ENCODE results near the gene CCRL2. TPM values are rescaled to one million over a fixed set of nuclear protein-coding genes. Genes with fewer than 3 reads are reported as not detected.
A peak's percentile ranks its signal among the peaks of the same experiment; 100 is the strongest.

CCRL2 gene
- total RNA-seq, 8 experiments from 2014 or later: 0.13 to 0.77 (median 0.50) TPM; not detected in 3

GRCh38 chr3:46410669-46411068 lies 3.6 kb downstream of the CCRL2 start:
- no peak overlapping the region for H3K4me3 ChIP-seq
- 42 to 93% (median 88%) methylated on average over 1 to 2 of the region's 2 CpGs; no CpG with 5 or more reads in 6 of the 10 experiments for WGBS, 10 experiments
- no peaks in the 10 kb centered on the region for H3K4me1 ChIP-seq (replicated peaks in 1 of 2)
- in situ Hi-C loops (cut with MboI; ENCODE audit: low pct_unique_long_range_greater_than_20kb in 2 of 9, low sequenced_read_pairs in 9 of 9, unreplicated experiment in 9 of 9): no loop called here
- H3K27ac ChIP-seq: no peak overlapping the region
- peak in 1 of 8 experiments; percentile 12 for ATAC-seq (replicated peaks in 6 of 8)

DNA sequence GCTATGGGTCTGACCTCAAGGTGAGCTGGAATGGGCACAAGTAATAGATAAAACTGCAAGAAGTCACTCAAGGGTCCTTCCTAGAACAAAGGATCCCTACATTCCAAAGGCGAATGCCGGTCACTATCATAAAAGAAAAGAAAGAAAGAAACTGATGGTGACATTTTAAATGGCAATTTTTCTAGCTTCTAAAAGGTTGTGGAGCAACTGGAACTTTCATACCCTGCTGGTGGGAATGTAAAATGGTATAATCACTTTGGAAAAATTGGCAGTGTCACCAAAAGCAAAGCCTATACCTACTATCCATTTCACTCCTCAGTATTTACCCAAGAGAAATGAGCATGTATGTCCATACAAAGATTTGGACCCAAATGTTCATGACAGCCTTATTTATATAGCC lies 4.2 kb downstream of the CCRL2 start:
- H3K4me1 ChIP-seq (replicated peaks in 1 of 2): peaks cover 0 to 2% of the 10 kb centered on the region in 2 donors
- no peak for ATAC-seq (replicated peaks in 6 of 8)
- in situ Hi-C loops (cut with MboI; ENCODE audit: low pct_unique_long_range_greater_than_20kb in 2 of 9, low sequenced_read_pairs in 9 of 9, unreplicated experiment in 9 of 9): no loop called here
- no peak overlapping the region for H3K27ac ChIP-seq
- 80 to 100% (median 89%) methylated on average over 1 to 2 of the region's 2 CpGs; no CpG with 5 or more reads in 2 of the 10 experiments for WGBS, 10 experiments
- H3K4me3 ChIP-seq: no peak overlapping the region

DNA sequence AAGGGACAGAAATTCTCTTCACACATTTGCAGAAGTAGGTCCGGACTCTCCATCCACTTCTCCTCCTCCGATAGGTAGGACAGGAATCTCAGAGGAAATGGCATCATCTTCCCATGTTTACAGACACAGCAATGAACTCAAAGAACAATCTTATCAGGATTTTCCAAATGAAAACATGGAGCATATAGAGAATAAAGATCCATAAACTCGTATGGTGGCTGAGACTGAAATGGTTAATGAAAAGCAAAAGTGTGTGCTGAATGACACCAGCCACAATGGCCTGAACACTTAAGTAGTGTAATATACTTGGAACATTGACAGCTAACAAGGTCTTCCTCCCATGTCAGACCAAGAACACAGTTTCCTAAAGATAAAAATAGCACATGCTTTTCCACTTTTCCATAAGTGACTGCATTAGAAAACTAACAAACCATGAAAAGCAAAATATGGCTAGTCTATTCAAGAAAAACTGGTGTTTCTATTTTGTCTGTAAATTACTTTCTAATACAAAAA lies 5.8 kb downstream of the CCRL2 start:
- Histone ChIP-seq H3K27ac (no peak overlapping the region), H3K4me1 (replicated peaks in 1 of 2) (peaks cover 0 to 5% of the 10 kb centered on the region in 2 donors), H3K4me3 (no peak overlapping the region)
- in situ Hi-C loops (cut with MboI; ENCODE audit: low pct_unique_long_range_greater_than_20kb in 2 of 9, low sequenced_read_pairs in 9 of 9, unreplicated experiment in 9 of 9): no loop called here
- WGBS, 10 experiments: 0 to 100% (median 72%) methylated on average over 1 to 3 of the region's 3 CpGs; no CpG with 5 or more reads in 1 of the 10 experiments
- ATAC-seq (replicated peaks in 6 of 8): no peak

DNA sequence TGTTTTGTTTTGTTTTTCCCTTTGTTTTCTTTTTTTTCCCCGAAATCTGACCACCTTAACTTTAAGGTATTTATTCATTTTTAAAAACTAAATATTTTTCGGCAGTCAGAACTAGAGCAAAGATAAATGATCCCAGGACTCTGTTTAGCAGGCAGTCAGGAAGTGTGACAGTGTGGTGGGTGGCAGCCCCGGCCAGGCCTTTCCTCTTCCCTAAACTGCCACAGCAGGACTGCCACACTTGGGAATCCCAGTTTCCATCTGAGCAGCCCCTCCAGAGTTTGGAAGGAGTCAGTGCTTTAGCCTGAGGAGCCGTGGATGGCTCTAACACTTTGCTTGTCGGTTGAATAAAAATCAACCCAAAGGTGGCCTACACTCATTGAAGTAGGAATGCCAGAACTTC lies 6.9 kb downstream of the CCRL2 start:
- Histone ChIP-seq H3K27ac (no peak overlapping the region), H3K4me3 (no peak overlapping the region), H3K4me1 (replicated peaks in 1 of 2) (peaks cover 0 to 5% of the 10 kb centered on the region in 2 donors)
- ATAC-seq (replicated peaks in 6 of 8): no peak
- in situ Hi-C loops (cut with MboI; ENCODE audit: low pct_unique_long_range_greater_than_20kb in 2 of 9, low sequenced_read_pairs in 9 of 9, unreplicated experiment in 9 of 9): no loop called here
- 22 to 100% (median 71%) methylated on average over 1 to 5 of the region's 5 CpGs for WGBS, 10 experiments

GRCh38 chr3:46414739-46415138 lies 7.7 kb downstream of the CCRL2 start:
- no peak overlapping the region for H3K4me3 ChIP-seq
- 41 to 100% (median 80%) methylated on average over 1 to 4 of the region's 4 CpGs; no CpG with 5 or more reads in 2 of the 10 experiments for WGBS, 10 experiments
- peaks cover 0 to 5% of the 10 kb centered on the region in 2 donors for H3K4me1 ChIP-seq (replicated peaks in 1 of 2)
- ATAC-seq (replicated peaks in 6 of 8): no peak
- in situ Hi-C loops (cut with MboI; ENCODE audit: low pct_unique_long_range_greater_than_20kb in 2 of 9, low sequenced_read_pairs in 9 of 9, unreplicated experiment in 9 of 9): no loop called here
- no peak overlapping the region for H3K27ac ChIP-seq

DNA sequence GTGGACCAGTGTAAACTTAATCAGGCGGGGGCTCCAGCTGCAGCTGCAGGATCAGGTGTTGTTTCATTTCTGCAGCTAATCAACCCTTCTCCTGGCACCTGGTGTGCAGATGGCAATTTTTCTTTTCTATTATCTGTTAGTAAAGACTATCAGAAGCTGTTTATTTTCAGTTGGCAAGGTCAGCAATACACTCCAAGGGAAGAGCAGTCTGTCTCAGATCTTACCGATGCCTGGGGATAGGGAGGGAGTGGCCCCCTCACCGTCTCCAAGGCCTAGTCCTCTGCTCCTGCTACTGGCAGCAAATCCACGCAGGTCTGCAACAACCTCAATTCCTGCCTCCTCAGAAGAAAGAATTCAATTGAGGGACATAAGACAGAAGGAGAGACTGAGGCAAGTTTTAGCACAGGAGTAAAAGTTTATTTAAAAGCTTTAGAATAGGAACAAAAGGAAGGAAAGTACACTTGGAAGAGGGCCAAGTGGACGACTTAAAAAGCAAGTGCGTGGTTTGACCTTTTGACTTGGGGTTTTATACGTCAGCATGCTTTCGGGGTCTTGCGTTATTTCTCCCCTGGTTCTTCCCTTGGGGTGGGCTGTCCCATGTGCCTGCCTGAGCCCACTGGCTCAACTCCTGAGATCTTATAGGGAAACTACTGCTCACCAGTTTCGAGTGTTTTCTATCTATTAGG lies 9.2 kb downstream of the CCRL2 start:
- Histone ChIP-seq H3K4me3 (no peak overlapping the region), H3K27ac (no peak overlapping the region), H3K4me1 (replicated peaks in 1 of 2) (peaks cover 0 to 5% of the 10 kb centered on the region in 2 donors)
- peak in 6 of 8 experiments; percentile 24 to 47 (median 36) for ATAC-seq (replicated peaks in 6 of 8)
- whole genome bisulfite sequencing, 10 experiments: 23 to 90% (median 55%) methylated on average over 1 to 8 of the region's 10 CpGs; no CpG with 5 or more reads in 1 of the 10 experiments
- in situ Hi-C loops (cut with MboI; ENCODE audit: low pct_unique_long_range_greater_than_20kb in 2 of 9, low sequenced_read_pairs in 9 of 9, unreplicated experiment in 9 of 9): no loop called here

DNA sequence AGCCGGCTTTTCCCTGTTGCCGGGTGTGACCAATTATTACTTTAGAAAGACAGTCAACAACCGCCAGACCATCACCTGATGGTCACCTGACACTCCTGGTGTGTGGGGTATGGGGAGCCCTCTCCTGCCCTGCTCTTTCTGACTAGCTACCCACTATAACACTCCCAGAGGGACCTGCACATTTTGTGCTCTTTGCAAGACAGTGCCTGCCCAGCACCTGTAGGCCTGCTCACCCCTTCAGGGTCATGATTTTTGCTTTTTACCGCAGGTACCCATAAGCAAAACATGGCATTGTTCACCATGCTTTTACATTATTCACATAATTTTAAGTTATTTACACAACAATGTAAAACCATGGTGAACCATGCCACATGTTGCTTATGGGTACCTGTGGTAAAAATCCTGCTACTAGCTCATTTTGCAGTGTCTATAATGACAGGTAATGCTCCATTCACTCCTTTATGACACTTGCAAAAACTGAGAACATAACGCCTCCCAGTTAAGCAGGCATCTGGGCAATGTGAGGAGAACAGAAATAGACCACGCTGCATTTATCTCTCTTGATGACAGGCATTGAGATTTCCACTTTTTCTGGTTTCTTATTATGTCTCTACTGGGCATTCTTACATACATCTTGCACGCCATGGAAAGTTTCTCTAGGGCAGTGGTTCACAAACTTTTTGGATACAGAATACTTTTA lies 9.9 kb downstream of the CCRL2 start:
- peaks cover 0 to 5% of the 10 kb centered on the region in 2 donors for H3K4me1 ChIP-seq (replicated peaks in 1 of 2)
- in situ Hi-C loops (cut with MboI; ENCODE audit: low pct_unique_long_range_greater_than_20kb in 2 of 9, low sequenced_read_pairs in 9 of 9, unreplicated experiment in 9 of 9): no loop called here
- no peak for ATAC-seq (replicated peaks in 6 of 8)
- no peak overlapping the region for H3K27ac ChIP-seq
- WGBS, 10 experiments: 40 to 100% (median 80%) methylated on average over 1 to 7 of the region's 7 CpGs; no CpG with 5 or more reads in 2 of the 10 experiments
- H3K4me3 ChIP-seq: no peak overlapping the region

DNA sequence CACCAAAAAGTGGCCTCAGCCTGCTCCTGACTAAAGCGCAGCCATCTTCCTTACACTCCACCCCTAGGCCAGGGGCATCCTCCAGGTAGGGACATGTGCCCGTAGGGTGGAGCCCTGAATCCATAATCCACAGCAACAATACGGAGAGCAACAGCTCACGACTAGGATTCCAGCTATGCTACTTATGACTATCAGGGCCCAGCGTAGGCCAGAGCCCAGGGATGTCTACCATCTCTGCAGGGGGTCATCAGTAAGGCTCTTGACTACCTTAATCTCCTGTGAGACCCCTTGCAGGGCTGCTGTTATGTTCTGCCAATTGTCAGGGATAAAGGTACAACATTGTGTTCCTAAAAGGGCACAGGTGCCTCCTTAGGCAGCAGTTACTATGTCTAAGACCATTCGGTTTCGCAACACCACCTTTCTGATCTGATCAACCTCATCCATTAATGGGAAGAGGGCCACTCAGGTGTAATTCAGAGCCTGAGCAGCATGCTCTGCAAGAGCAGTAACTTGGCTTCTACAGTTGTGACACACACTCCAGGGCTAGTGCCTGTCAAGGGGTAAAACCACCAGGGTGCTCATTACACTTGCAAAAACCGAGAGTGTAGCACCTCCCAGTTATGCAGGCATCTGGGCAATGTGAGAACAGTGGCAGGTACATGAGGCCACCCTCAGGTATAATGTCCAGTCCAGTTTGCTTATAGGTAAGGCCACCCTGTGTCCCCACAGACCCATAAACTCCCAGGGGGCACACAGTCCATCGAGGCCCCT lies 11.0 kb downstream of the CCRL2 start:
- in situ Hi-C loops (cut with MboI; ENCODE audit: low pct_unique_long_range_greater_than_20kb in 2 of 9, low sequenced_read_pairs in 9 of 9, unreplicated experiment in 9 of 9): no loop called here
- Histone ChIP-seq H3K4me1 (replicated peaks in 1 of 2) (peaks cover 0 to 5% of the 10 kb centered on the region in 2 donors), H3K4me3 (no peak overlapping the region), H3K27ac (no peak overlapping the region)
- WGBS, 10 experiments: 40 to 100% (median 92%) methylated on average over 1 to 5 of the region's 9 CpGs; no CpG with 5 or more reads in 1 of the 10 experiments
- ATAC-seq (replicated peaks in 6 of 8): peak in 1 of 8 experiments; percentile 49

- H3K27ac ChIP-seq: no peak overlapping the region
- ATAC-seq (replicated peaks in 6 of 8): no peak
- no peak overlapping the region for H3K4me3 ChIP-seq
- peaks cover 0 to 5% of the 10 kb centered on the region in 2 donors for H3K4me1 ChIP-seq (replicated peaks in 1 of 2)
- in situ Hi-C loops (cut with MboI; ENCODE audit: low pct_unique_long_range_greater_than_20kb in 2 of 9, low sequenced_read_pairs in 9 of 9, unreplicated experiment in 9 of 9): no loop called here
- WGBS, 10 experiments: 90 to 100% (median 93%) methylated on average over 3 to 4 of the region's 4 CpGs; no CpG with 5 or more reads in 7 of the 10 experiments
These were observed 12.8 kb downstream of the CCRL2 start for GRCh38 chr3:46419816-46420215.

- Histone ChIP-seq H3K4me3 (no peak overlapping the region), H3K27ac (no peak overlapping the region), H3K4me1 (replicated peaks in 1 of 2) (peaks cover 0 to 5% of the 10 kb centered on the region in 2 donors)
- ATAC-seq (replicated peaks in 6 of 8): no peak
- 0 to 80% (median 43%) methylated on average over 1 to 2 of the region's 2 CpGs; no CpG with 5 or more reads in 5 of the 10 experiments for WGBS, 10 experiments
- in situ Hi-C loops (cut with MboI; ENCODE audit: low pct_unique_long_range_greater_than_20kb in 2 of 9, low sequenced_read_pairs in 9 of 9, unreplicated experiment in 9 of 9): no loop called here
These were observed 13.9 kb downstream of the CCRL2 start for GRCh38 chr3:46420931-46421330.

DNA sequence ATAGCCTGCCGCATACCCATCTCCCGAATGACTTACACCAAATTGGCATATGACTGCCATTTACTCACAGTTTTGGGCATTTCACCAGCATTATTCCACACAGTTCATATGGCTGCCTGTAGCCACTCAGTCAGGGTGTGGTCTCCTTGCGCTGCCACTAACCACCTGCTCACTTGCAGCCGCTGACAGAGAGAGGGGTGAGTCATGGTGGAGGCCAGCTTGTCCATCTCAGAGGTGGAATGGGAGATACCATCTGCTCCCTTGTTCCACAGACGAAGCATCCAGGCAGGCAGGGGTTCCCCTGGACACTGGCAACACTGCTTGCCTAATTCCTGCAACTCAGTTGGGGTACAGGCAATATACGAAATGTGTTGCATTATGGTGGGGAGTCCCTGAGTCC lies 15.6 kb downstream of the CCRL2 start:
- whole genome bisulfite sequencing, 10 experiments: 53 to 100% (median 83%) methylated on average over 1 to 4 of the region's 6 CpGs; no CpG with 5 or more reads in 4 of the 10 experiments
- no peak overlapping the region for H3K4me3 ChIP-seq
- peak; percentile 70 to 99 (median 80) for ATAC-seq (replicated peaks in 6 of 8)
- H3K27ac ChIP-seq: no peak overlapping the region
- in situ Hi-C loops (cut with MboI; ENCODE audit: low pct_unique_long_range_greater_than_20kb in 2 of 9, low sequenced_read_pairs in 9 of 9, unreplicated experiment in 9 of 9): no loop called here
- H3K4me1 ChIP-seq (replicated peaks in 1 of 2): no peaks in the 10 kb centered on the region

DNA sequence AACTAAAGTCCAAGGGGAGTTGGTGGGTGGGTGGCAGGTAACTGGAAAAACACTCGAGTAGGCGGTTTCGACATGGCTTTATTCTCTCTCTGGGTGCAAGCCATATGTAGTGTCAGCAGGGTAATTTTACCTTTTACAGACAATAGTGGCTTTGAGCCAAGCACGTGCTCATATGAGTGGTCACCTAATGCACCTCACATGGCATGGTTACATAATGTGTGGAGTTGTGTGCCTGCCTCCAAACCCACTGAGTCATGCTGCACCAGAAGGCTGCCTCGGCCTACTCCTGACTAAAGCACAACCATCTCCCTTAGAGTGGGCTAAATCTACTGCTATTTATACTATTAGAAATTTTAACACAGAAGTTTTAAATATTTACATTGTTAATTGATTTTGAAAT lies 16.5 kb downstream of the CCRL2 start:
- ATAC-seq (replicated peaks in 6 of 8): peak in 1 of 8 experiments; percentile 20
- Histone ChIP-seq H3K4me1 (replicated peaks in 1 of 2) (no peaks in the 10 kb centered on the region), H3K4me3 (no peak overlapping the region), H3K27ac (no peak overlapping the region)
- 8 to 100% (median 71%) methylated on average over 1 to 5 of the region's 5 CpGs; no CpG with 5 or more reads in 2 of the 10 experiments for WGBS, 10 experiments
- in situ Hi-C loops (cut with MboI; ENCODE audit: low pct_unique_long_range_greater_than_20kb in 2 of 9, low sequenced_read_pairs in 9 of 9, unreplicated experiment in 9 of 9): no loop called here

Measured in motor neuron (in vitro differentiated cells).